SK-N-SH (cell line): Measurements from ENCODE around the gene MEGF8. TPM values are rescaled to one million over a fixed set of nuclear protein-coding genes. Genes with fewer than 3 reads are reported as not detected.

ENCODE experiments used
- CTCF ChIA-PET: fragments of 300-600, 350-600 bp; formaldehyde crosslinking; extraction: SDS; loops from one replicate; lab custom pipeline; 2021; lab: Yijun Ruan, JAX
- POLR2A ChIA-PET: fragments of 350-600 bp; sonication (Branson Sonifier 250); formaldehyde crosslinking; extraction: SDS; loops from one replicate; lab custom pipeline; 2020; ENCODE audit warnings: antibody characterized with exemption, inconsistent platforms; lab: Yijun Ruan, JAX
- DNase-seq: peaks from one replicate; pipeline ENCODE4 v3.0.0; 2012
- H2AFZ ChIP-seq: fragments of 200-600 bp; sonication (generic); 2 replicates; pipeline ENCODE4 v1.8.1; 2016; ENCODE audit warnings: antibody characterized with exemption, mild to moderate bottlenecking, low read depth
- H3F3A ChIP-seq: fragments of 200-600 bp; sonication (generic); replicated peaks from 2 replicates; pipeline ENCODE3; 2016; ENCODE audit warnings: antibody characterized with exemption, mild to moderate bottlenecking; ENCODE audit not compliant: insufficient read depth
- H3K27ac ChIP-seq, 2 experiments: fragments of 200-500 bp in 1 of 2; fragments of 200-600 bp in 1 of 2; sonication (Bioruptor generic) in 1 of 2; sonication (generic), shearing (Covaris generic) in 1 of 2; 2 replicates each; pipeline versions ENCODE4 v1.5.1 to v1.6.1; 2014 to 2016; ENCODE audit warnings: low read depth in 2 of 2, inconsistent platforms in 1 of 2, low read length in 1 of 2, mild to moderate bottlenecking in 1 of 2, mixed read lengths in 1 of 2
- H3K27me3 ChIP-seq: fragments of 200-600 bp; sonication (generic), shearing (Covaris generic); 2 replicates; pipeline ENCODE4 v1.6.1; 2016; ENCODE audit warnings: mixed run types; ENCODE audit not compliant: insufficient read depth
- H3K36me3 ChIP-seq, 2 experiments: fragments of 200-500 bp in 1 of 2; fragments of 200-600 bp in 1 of 2; sonication (Bioruptor generic) in 1 of 2; sonication (generic) in 1 of 2; replicated peaks in 1 of 2; 2 replicates each; pipeline versions ENCODE3 to v1.5.1; 2014 to 2016; ENCODE audit warnings: low read length in 1 of 2, mild to moderate bottlenecking in 1 of 2; ENCODE audit not compliant: insufficient read depth in 2 of 2, control insufficient read depth in 1 of 2
- H3K4me1 ChIP-seq, 2 experiments: fragments of 200-500 bp in 1 of 2; fragments of 200-600 bp in 1 of 2; sonication (Bioruptor generic) in 1 of 2; sonication (generic), shearing (Covaris generic) in 1 of 2; 2 replicates each; pipeline versions ENCODE4 v1.5.1 to v1.6.1; 2014 to 2016; ENCODE audit warnings: low read depth in 1 of 2, low read length in 1 of 2, mixed run types in 1 of 2; ENCODE audit not compliant: insufficient read depth in 2 of 2, control insufficient read depth in 1 of 2
- H3K4me2 ChIP-seq: fragments of 200-600 bp; sonication (generic), shearing (Covaris generic); 2 replicates; pipeline ENCODE4 v1.6.1; 2017; ENCODE audit warnings: mixed run types
- H3K4me3 ChIP-seq, 2 experiments: fragments of 200-500 bp in 1 of 2; fragments of 200-600 bp in 1 of 2; sonication (Bioruptor generic) in 1 of 2; sonication (generic), shearing (Covaris generic) in 1 of 2; 2 replicates each; pipeline versions ENCODE4 v1.5.1 to v1.8.1; 2014 to 2016; ENCODE audit warnings: low read depth in 2 of 2, inconsistent platforms in 1 of 2, low read length in 1 of 2, mild to moderate bottlenecking in 1 of 2, mixed read lengths in 1 of 2, moderate library complexity in 1 of 2
- H3K79me2 ChIP-seq: fragments of 200-600 bp; sonication (generic); 2 replicates; pipeline ENCODE4 v1.8.1; 2017; ENCODE audit warnings: mild to moderate bottlenecking; ENCODE audit not compliant: insufficient read depth
- H3K9ac ChIP-seq: fragments of 200-600 bp; sonication (generic); 2 replicates; pipeline ENCODE4 v1.6.1; 2017; ENCODE audit warnings: mixed run types
- H3K9me2 ChIP-seq: fragments of 200-600 bp; sonication (generic); 2 replicates; pipeline ENCODE4 v1.6.1; 2017; ENCODE audit warnings: mixed run types
- H3K9me3 ChIP-seq: fragments of 200-600 bp; sonication (generic); 2 replicates; pipeline ENCODE4 v1.6.1; 2017; ENCODE audit warnings: mixed run types, mild to moderate bottlenecking, moderate library complexity
- H4K20me1 ChIP-seq: fragments of 200-600 bp; sonication (generic); 2 replicates; pipeline ENCODE4 v1.6.1; 2017; ENCODE audit warnings: mild to moderate bottlenecking, mixed run types; ENCODE audit not compliant: insufficient read depth
- CHD2 ChIP-seq: fragments of 150-350 bp; IDR thresholded peaks from 2 replicates; pipeline ENCODE4 v1.6.1; 2018; ENCODE audit warnings: low read length; ENCODE audit not compliant: partially characterized antibody
- CTCF ChIP-seq: fragments of 200-600 bp; sonication (generic); IDR thresholded peaks from 2 replicates; pipeline ENCODE4 v1.6.1; 2017; ENCODE audit warnings: antibody characterized with exemption, mild to moderate bottlenecking, moderate library complexity
- ELF1 ChIP-seq: IDR thresholded peaks from 2 replicates; pipeline ENCODE4 v1.4.0; 2012
- EP300 ChIP-seq, 2 experiments: IDR thresholded peaks; 2 replicates each; pipeline versions ENCODE4 v1.4.0 to v1.6.1; 2012; ENCODE audit warnings: borderline replicate concordance in 1 of 2, low read depth in 1 of 2, low read length in 1 of 2
- EZH2phosphoT487 ChIP-seq: fragments of 200-600 bp; sonication (generic); IDR thresholded peaks from 2 replicates; pipeline ENCODE4 v1.6.1; 2017; ENCODE audit warnings: low read depth, mixed run types, mild to moderate bottlenecking, antibody characterized with exemption, moderate library complexity, borderline replicate concordance
- FOSL2 ChIP-seq: IDR thresholded peaks from 2 replicates; pipeline ENCODE4 v1.4.0; 2012; ENCODE audit warnings: low read depth, mild to moderate bottlenecking, moderate library complexity, borderline replicate concordance
- GABPA ChIP-seq: IDR thresholded peaks from 2 replicates; pipeline ENCODE4 v1.4.0; 2012; ENCODE audit warnings: low read depth, mild to moderate bottlenecking
- GATA2 ChIP-seq: sonication (generic); formaldehyde crosslinking; IDR thresholded peaks from 2 replicates; pipeline ENCODE4 v1.5.0; 2020; ENCODE audit warnings: mild to moderate bottlenecking, missing genetic modification reagents
- IRF3 ChIP-seq: fragments of 150-350 bp; IDR thresholded peaks from 2 replicates; pipeline ENCODE4 v1.6.1; 2016; ENCODE audit warnings: mild to moderate bottlenecking, low read depth, low read length
- JUND ChIP-seq: IDR thresholded peaks from 2 replicates; pipeline ENCODE4 v1.4.0; 2012
- MAX ChIP-seq: IDR thresholded peaks from 2 replicates; pipeline ENCODE4 v1.4.0; 2012; ENCODE audit warnings: low read depth
- MEF2A ChIP-seq: IDR thresholded peaks from 2 replicates; pipeline ENCODE4 v1.4.0; 2012; ENCODE audit warnings: low read depth, borderline replicate concordance
- MXI1 ChIP-seq: IDR thresholded peaks from 2 replicates; pipeline ENCODE4 v1.6.1; 2012; ENCODE audit warnings: mild to moderate bottlenecking, low read depth, low read length, improper control_type of control experiment
- RFX5 ChIP-seq: IDR thresholded peaks from 2 replicates; pipeline ENCODE4 v1.6.1; 2012; ENCODE audit warnings: mild to moderate bottlenecking, improper control_type of control experiment, low read length
- RXRA ChIP-seq: IDR thresholded peaks from 2 replicates; pipeline ENCODE4 v1.4.0; 2012; ENCODE audit warnings: low read depth, mild to moderate bottlenecking, borderline replicate concordance
- SIN3A ChIP-seq: IDR thresholded peaks from 2 replicates; pipeline ENCODE4 v1.6.1; 2012; ENCODE audit warnings: low read depth, mild to moderate bottlenecking, low read length, moderate library complexity, borderline replicate concordance
- SMC3 ChIP-seq: IDR thresholded peaks from 2 replicates; pipeline ENCODE4 v1.6.1; 2012; ENCODE audit warnings: low read depth, low read length, improper control_type of control experiment
- YY1 ChIP-seq: IDR thresholded peaks from 2 replicates; pipeline ENCODE4 v1.4.0; 2012; ENCODE audit warnings: low read depth, mild to moderate bottlenecking
- ZBTB33 ChIP-seq: IDR thresholded peaks from 2 replicates; pipeline ENCODE4 v1.4.0; 2012; ENCODE audit warnings: low read depth, borderline replicate concordance
- WGBS: methylation state at CpG from one replicate; pipeline ENCODE4 v1.1.6; 2017; ENCODE audit warnings: low lambda C conversion rate; 5-methylcytosine and 5-hydroxymethylcytosine counted together
- polyA plus RNA-seq, 3 experiments: library from polyadenylated mRNA; depleted of rRNA; stranded (reverse); fragments of >200 nt; gene quantifications; 2 replicates each; pipeline ENCODE4 v1.2.3, GENCODE V29; 2012

The MEGF8 gene
- polyA plus RNA-seq, 1 of the 3 experiments (the other 2 are of a cell fraction) = 19.1 TPM

GRCh38 chr19:42311657-42312056, 13.8 kb upstream of the MEGF8 start:
- no peaks in the 10 kb centered on the region for H3K36me3 ChIP-seq
- no peaks in the 10 kb centered on the region for H3F3A ChIP-seq
- H3K9me2 ChIP-seq = no peaks in the 10 kb centered on the region
- DNase-seq = peak; percentile 63
- no peak overlapping the region for H3K9ac ChIP-seq
- ChIA-PET CTCF (interaction anchor here (1.1 to 1.5 kb wide), 5 partner anchors 12 to 179 kb away, joined by 3 to 5 read pairs (median 4); no protein-coding TSS in a partner anchor), POLR2A (no interaction called here)
- no peaks in the 10 kb centered on the region for H3K9me3 ChIP-seq
- no peaks in the 10 kb centered on the region for H3K27me3 ChIP-seq
- no peak overlapping the region for H3K4me2 ChIP-seq
- no peak overlapping the region for H2AFZ ChIP-seq
- peaks cover 0 to 14% of the 10 kb centered on the region in 2 experiments; a peak in 1 of 4 replicates for H3K4me1 ChIP-seq
- H3K79me2 ChIP-seq = no peaks in the 10 kb centered on the region
- H3K27ac ChIP-seq = no peak overlapping the region
- TF ChIP-seq GABPA (no peak), MEF2A (no peak), ELF1 (no peak), JUND (no peak), RXRA (no peak), SMC3 (no peak), MAX (no peak), CHD2 (no peak), EZH2phosphoT487 (no peak), IRF3 (no peak), GATA2 (CRISPR knock-in tag) (no peak), CTCF (no peak; the same call in 1 of the 2 replicates), MXI1 (no peak), YY1 (no peak), SIN3A (no peak), ZBTB33 (no peak), FOSL2 (no peak), RFX5 (no peak), EP300 (IDR thresholded peaks at IDR 0.05; ENCODE audit: borderline replicate concordance in 1 of 2, low read depth in 1 of 2, low read length in 1 of 2) (no peak)
- TF ChIP-seq, all 33 proteins: peak for 0
- H4K20me1 ChIP-seq = no peaks in the 10 kb centered on the region
- WGBS = 72% methylated on average over 2 of the region's 2 CpGs
- H3K4me3 ChIP-seq = no peak overlapping the region
